Left renal pelvis (tissue), 4 donors: ENCODE measurements around the gene TLCD4. TPM values are rescaled to one million over a fixed set of nuclear protein-coding genes. Genes with fewer than 3 reads are reported as not detected.

Source experiments
- DNase-seq, 4 donors: peaks; one replicate each; pipeline ENCODE4 v3.0.0-alpha.2; 2013; ENCODE audit warnings: low read depth in 4 of 4, low spot score in 3 of 4
- polyA plus RNA-seq, 4 donors: library from polyadenylated mRNA; unstranded; fragments of 120-200 nt; gene quantifications; one replicate each; pipeline ENCODE4 v1.2.1, GENCODE V29; 2013; ENCODE audit not compliant: insufficient read length in 4 of 4

TLCD4 gene
- polyA plus RNA-seq, 4 donors, result 6.3 to 9.1 (median 7.8) TPM

DNA sequence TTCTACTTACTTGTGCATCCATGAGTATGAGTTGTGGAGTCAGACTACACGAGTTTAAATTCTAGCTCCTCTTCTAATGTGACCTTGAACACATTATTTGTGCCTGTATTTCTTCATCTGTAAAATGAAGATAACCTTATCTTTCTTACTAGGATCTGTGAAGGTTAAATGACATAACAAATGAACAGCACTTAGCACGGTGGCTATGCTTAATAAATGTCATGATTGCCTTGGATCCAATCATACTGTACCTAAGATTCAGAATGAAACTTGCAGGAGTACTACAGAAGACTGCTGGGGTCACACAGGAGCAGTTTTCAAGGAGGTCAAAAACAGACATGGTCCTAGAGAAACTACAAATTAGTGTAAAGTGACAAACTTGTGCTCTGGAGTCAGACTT lies 22.2 kb upstream of the TLCD4 start:
- no peak for DNase-seq

DNA sequence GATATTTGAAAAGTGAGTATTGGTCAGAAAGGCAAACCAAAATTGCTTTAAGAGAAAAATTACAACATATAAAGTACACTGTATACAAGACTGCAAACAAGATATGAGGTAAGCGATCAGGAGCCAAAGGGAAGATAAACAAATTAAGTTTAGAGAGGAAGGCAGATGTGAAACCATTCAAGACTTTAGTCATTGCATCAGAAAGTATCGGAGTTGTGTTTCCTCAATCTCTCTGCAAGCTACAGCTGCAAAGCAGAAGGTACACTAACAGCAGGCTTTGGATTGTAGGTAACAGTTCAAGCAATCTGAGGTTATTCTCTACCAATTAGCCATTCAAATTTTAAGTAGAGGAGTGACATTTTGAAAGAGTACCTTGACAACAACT lies 21.3 kb upstream of the TLCD4 start:
- DNase-seq, result no peak

DNA sequence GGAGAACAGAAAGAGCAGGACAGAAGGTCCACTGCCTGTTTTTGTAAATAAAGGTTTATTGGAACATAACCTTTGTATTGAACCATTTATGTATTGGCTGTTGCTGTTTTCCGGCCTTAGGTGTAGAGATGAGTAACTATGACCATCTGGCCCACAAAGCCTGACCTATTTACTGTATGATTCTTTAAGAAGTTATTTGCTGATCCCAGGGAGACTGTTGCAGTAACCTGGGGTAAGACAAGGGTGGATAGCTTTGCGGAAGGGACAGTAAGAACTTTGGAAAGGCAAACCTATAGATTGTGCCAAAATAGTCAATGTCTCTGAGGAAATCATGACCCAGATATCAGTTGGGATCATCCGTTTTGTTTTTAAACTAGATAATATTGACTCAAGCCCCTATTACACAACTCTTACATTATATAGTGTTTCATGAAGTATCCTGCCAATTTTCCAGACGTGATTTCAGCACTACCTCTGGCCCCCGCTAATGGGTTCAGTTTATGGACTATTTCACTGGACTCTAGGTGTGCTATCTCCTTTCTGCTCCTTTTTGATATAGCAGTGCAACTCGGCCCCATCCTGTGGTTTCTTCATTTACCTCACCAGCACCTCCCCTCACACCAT lies 20.8 kb upstream of the TLCD4 start:
- DNase-seq, result no peak

DNA sequence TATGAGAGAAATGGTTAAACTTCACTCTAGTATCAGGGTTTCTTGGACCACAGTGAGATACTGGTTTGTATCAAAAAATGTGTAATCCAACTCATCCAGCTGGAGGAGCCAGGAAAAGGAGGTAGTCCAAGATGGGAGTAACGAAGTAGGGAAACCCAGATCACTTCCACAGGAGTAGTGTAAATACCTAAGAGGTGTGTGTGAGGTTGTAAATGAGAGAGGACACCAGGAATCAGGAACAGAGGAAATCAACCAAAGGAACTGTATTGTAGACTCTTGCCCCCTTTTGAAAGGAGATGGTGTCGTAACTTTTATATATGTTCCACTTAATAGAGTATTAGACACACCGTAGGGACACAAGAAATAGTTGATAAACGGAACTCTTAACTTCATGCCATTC lies 19.7 kb upstream of the TLCD4 start:
- no peak for DNase-seq

DNA sequence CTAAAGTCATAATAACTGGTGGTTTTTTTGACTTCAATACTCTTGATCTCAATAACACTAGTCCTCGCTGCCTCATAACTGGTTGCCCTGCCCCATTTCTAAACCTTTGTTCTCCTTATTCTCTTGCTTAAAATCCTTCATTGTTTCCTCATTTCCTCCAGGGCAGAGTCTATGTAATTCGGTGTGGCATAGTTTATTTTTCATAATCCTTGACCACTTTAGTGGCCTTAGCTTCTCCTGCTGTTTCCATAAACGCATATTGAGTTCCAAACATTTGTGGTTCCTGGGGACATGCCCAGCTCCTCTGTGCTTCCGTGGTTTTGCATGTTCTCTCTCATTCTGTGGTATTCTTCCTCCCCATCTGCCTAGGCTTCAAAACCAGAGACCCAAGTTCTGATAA lies 19.0 kb upstream of the TLCD4 start:
- DNase-seq, result no peak

DNA sequence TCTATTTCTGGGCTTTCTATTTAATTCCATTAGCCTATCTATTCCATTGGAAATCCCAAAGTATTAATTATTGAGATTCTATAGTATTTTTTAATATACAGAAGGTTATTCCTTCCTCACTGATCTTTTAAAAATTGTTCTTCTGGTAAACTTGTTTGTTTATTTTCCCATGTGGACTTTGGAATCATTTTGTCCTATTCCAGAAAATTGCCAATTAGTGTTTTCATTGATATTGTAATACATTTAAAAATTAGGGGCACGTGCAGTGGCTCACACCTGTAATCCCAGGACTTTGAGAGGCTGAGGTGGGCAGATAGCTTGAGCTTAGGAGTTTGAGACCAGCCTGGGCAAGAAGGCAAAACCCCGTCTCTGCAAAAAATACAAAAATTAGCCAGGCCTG lies 8.4 kb upstream of the TLCD4 start:
- no peak for DNase-seq

DNA sequence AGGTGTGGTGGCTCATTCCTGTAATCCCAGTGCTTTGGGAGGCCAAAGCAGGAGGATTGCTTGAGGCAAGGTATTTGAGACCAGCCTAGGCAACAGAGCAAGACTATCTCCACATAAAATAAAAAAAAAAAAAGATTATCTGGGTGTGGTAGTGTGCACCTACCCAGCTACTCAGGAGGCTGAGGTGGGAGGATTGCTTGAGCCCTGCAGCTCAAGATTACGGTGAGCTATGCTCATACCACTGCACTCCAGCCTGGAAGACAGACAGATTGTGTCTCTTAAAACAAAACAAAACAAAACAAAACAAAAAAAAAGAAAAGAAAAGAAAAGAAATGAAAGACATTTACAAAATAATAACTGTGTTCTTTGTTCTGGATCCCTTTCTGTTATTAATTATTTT lies 6.1 kb upstream of the TLCD4 start:
- DNase-seq, result no peak

DNA sequence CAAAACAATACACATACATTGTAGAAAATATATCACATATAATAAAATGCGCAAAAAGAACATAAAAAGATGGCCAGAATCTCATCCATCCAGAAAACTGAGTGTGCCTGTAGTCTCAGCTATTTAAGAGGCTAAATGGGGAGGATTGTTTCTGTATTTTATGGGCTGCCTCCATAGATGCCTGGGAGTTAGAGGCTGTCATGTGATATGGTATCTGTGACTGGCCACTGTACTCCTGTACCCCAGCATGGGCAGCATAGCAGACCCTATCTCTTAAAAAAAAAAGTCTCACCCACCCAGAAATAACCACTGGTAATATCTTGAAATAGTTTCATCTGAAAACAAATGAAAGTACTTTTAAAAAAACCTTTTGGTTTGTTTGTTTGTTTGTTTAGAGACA lies 3.5 kb upstream of the TLCD4 start:
- no peak for DNase-seq

DNA sequence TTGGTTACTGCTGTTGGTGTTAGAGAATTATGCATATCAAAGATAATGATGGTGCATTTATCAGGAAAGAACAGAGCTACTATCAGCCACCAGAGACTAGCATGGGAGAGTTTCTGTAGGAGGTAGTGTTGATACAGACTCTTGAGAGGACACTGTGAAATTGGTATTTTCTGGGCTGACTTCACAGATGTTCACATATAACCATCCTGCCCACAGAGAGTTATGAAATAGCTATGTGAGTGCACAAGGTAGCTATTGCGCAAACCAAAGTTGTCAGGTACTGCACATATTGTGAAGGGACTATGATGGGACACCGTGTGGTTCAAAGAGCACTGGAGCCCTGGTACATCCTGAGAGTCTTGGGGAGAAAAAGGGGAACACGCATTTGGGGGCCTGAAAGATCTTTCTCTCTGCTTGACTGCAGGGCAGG lies 1.4 kb upstream of the TLCD4 start:
- no peak for DNase-seq

DNA sequence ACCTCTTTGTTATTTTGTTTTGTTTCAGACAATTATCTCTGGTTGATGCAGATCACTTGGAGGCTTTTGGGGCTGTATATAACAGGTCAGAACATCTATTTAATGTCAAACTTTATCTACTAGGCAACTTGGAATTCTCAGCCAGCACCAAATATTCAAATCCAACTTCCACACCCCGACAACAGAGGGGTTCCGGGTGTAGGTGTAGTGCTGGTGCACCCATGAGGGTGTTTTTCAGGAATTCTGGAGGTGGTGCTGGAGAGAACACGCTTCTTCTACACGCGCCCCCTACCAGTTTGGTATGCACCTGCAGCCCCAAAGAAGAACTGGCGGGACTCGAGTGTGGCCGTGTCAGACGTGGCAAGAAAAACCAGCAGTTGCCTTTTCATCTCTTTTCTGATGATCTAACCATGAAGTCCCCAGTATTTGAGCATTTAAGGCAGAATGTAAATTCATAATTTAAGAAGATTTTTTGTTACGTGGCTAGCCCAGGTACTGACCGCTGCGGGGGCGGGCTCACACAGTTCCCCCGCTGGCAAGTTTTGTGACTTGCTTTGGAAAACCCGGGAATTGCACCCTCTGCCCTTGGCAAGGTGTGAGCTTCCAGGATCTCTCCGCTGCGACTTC lies 462 bp upstream of the TLCD4 start:
- DNase-seq, result peak; percentile 33 to 55 (median 42)

DNA sequence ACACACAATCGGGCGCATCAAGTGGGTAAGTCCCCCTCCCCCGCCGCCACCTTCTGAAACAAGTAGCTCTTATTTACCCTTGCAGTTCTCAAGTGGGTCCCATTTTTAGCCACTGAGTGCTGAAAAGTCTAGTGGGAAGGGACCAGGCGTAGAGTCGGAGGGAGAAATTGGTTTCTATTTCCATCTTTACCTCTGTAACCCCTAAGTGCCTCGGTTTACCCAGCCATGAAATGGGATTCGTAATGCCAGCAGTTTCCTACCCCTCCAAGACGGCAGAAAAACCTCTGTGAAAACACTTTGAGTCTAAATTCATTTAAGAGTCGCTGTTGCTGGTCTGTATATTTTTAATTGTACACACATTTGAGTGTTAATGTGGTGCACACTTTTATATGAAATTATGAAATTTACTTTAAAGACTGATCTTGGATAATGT lies 928 bp downstream of the TLCD4 start:
- peak in 2 of 4 donors; percentile 6 to 21 for DNase-seq

DNA sequence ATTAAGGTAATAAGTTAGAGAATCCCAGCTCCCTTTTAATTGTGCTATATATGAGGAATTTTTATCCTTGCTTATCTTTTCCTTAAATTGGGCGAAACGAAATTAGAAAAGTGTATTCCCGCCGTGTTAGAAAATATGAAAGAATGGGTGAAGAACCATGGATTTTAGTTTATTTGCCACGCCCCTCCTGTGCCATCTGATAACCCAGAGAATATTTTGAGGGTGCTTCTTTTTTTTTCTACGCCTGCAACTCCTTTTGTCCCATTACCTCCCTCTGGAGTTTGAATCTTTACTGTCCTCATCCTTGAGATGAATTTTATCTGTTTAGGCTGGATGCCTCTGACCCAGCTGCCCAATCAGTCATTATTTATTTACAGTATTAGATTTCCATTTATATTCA lies 1.6 kb downstream of the TLCD4 start:
- DNase-seq, result no peak

DNA sequence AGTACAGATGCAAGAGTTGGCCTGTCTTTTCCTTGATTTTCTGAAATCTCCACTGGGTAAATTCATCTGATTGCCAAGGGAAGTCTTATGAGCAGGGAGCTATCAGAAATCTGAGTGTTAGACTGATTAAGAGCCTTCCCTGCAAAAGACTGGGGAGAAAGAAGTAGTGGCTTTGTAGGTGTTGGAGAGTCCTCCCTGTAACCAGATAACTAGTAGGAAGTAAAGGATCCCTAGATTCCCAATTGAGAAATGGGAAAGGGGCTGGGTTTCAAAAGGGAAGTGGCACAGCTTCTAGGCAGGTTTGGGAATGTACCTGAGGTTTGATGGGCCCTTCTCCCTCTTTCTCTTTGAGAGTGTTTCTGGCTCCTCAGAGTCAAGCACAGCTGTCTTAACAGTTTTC lies 2.1 kb downstream of the TLCD4 start:
- no peak for DNase-seq

DNA sequence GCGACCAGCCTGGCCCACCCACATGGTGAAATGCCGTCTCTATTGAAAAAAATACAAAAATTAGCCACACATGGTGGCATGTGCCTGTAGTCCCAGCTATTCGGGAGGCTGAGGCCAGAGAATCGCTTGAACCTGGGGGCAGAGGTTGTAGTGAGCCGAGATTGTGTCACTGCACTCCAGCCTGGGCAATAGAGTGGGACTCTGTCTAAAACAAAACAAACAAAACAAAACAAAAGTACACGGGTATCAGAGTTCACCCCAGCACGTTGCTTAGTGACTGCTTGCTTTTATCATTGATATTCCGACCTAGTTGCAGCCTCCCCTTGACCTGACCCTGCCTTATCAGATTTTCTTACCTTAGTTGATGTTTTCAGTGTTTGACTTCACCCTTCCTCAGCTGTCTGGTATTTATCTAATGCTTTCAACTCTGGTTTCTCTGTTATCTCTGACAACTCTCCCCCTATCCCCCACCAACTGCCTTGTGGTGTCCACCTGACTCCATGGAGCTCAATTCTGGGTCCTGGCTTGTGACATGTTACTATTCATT lies 5.1 kb downstream of the TLCD4 start:
- no peak for DNase-seq

DNA sequence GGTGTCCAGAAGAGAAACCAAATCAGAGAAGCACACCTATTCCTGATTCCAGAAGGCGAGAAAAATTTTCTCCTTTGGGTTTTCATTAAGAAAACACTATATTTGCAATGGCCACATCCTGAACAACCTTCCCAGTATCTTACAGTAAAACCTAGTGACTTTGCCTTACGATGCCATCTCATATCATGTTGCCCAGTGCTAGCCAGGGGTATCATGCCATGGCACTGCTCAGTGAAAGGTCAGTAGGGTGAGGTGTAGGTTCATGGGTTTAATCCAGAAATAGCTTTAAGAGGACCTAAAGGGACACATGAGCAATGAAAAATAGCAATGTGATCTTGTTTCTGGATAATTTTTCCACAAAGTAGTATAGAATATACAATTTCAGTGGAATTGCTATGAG lies 7.2 kb downstream of the TLCD4 start:
- no peak for DNase-seq

DNA sequence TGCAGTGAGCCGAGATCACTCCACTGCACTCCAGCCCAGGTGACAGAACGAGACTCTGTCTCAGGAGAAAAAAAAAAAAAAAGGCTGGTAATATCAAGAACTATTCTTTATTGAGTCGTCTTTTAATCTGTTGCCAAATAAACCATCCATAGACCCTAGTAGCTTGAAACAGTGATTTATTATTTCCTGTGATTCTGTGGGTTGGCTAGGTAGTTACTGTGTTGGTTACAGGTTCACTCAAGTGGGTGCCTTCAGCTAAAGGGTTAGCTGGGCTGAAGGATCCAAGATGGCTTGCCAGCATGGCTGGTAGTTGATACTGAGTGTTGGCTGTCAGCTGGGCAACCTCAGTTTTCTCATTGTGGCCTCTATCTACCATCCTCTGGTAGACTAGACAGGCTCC lies 9.2 kb downstream of the TLCD4 start:
- no peak for DNase-seq

DNA sequence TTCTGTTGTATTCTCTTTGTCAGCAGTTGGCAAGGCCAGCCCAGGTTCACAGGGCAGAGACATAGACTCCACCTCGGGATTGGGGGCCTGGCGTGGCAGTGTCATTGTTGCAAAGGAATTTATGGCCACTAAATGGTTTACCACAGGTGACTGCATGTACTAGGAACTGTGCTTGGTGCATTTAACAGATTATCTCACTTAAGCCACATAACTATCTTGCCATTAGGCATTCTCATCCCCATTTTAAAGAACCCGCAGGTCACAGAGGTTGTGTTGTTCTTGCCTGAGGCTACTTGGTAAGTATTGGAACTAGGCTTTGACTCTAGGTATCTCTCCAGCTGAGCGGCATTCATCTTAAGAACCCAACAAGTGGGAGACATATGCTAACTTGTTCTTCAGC lies 9.7 kb downstream of the TLCD4 start:
- DNase-seq, result no peak

DNA sequence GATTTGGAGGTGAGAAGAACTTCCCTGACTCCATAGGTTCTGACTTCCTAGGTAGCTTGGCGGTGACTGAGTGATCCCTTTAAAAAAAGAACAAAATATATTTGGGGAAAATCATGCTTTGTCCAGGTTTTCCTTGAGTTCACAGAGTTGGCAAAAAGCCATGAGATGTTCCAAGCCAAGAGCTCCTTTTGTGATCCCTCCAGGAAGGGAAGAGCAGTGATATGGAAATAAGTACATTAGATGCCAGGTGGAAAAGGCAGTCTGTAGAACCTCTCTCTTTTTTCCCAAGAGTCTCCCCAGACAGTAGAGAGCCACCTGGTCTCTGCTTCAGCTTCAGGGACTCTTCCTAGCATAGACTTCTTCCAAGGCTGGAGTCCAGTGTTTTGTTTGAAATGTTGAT lies 10.2 kb downstream of the TLCD4 start:
- no peak for DNase-seq

DNA sequence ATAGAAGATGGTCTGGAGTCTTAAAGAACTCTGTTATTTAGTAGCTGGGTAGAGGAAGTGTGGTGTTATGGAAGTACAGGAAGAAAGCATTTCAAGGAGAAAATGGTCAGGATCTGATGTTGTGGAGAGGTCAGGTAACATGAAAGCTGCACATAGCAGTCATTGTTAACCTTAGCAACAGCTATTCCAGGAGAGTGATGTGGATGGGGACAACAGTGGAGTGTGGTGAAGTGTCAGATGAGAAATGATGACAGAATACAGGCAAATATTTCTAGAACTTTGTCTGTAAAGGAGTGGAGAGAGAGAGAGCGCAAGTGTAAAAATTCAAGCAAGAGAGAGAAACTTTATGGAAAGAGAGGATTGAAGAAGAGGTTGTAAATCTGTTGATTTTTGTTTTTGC lies 15.6 kb downstream of the TLCD4 start:
- no peak for DNase-seq

DNA sequence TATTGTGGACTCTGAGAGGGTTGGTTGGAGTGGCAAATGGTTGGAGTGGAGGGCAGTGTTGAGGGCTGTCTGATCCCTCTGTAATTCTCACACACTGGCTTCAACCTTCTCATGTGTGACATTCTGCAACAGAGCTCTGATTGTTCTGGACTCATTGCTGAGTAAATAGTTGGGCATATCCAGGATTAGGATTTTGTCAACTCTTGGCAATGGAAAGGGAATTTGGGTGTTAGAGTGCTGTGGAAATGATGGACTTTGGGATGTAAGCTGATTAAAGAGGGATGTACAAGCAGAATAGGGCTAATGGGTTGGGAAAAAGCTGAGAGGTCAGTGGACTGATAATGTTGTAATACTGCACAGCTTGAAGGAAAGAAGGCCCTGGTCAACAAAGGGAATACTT lies 16.5 kb downstream of the TLCD4 start:
- DNase-seq, result no peak

DNA sequence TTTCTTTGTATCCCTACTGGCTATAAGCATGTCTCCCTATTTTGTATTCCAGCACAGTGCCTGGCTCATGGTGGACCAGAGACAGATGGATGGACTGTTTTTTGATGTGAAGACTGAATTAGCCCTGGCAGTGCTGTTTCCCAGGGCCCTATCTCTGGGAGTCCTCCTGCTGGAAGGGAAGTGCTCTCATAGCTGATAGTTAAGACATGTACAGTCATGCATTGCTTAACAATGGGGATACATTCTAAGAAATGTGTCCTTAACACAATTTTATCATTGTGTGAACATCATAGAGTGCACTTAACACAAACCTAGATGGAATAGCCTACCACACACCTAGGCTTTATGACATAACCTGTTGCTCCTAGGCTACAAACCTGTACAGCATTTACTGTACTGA lies 21.1 kb downstream of the TLCD4 start:
- no peak for DNase-seq

DNA sequence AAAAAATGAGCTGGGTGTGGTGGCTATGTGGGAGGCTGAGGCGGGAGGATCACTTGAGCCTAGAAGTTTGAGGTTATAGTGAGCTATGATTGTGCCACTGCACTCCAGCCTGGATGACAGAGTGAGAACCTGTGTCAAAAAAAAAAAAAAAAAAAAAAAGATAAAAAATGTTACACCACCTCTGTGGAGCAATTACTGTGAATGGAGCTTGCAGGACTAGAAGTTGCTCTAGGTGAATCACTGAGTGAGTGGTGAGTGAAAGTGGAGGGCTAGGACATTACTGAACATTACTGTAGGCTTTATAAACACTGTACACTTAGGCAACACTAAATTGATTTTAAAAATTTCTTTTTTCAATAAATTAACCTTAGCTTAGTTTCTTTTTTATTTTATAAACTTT lies 21.9 kb downstream of the TLCD4 start:
- no peak for DNase-seq

DNA sequence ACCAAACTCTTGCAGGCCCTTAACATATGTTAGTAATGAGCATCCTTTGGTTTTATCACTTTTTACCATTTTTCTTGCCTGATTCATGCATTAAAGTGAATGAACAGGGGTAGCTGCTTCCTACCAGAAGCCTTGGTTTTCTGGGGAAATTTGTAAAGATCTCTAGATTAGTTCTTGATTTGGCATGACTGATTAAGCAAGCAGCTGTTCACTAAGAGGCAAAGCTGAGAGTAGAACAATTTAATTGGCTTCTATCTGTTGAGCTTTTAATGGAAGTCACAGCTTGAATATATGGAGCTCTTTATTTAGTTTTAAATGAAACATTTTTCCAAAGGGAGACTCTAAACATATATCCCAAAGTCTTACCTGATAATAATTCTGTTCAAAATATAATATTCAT lies 23.6 kb downstream of the TLCD4 start:
- no peak for DNase-seq
